Epithelial cell of esophagus (primary cell): Measurements from ENCODE around the gene AGGF1.

Experiments used
- DNase-seq: peaks from one replicate; pipeline ENCODE4 v3.0.0; 2010; ENCODE audit warnings: low read depth
- H3K4me3 ChIP-seq: 2 replicates; pipeline ENCODE4 v1.5.1; 2011; ENCODE audit warnings: mild to moderate bottlenecking, low read length, control low read depth
- TF ChIP-seq, protein P1 (sequence below): IDR thresholded peaks from 2 replicates; pipeline ENCODE4 v1.5.1; 2011; ENCODE audit warnings: low read depth, mild to moderate bottlenecking, low read length, control low read depth, inconsistent platforms; ENCODE audit not compliant: insufficient read depth; ENCODE audit errors: missing control alignments

The AGGF1 gene

DNA sequence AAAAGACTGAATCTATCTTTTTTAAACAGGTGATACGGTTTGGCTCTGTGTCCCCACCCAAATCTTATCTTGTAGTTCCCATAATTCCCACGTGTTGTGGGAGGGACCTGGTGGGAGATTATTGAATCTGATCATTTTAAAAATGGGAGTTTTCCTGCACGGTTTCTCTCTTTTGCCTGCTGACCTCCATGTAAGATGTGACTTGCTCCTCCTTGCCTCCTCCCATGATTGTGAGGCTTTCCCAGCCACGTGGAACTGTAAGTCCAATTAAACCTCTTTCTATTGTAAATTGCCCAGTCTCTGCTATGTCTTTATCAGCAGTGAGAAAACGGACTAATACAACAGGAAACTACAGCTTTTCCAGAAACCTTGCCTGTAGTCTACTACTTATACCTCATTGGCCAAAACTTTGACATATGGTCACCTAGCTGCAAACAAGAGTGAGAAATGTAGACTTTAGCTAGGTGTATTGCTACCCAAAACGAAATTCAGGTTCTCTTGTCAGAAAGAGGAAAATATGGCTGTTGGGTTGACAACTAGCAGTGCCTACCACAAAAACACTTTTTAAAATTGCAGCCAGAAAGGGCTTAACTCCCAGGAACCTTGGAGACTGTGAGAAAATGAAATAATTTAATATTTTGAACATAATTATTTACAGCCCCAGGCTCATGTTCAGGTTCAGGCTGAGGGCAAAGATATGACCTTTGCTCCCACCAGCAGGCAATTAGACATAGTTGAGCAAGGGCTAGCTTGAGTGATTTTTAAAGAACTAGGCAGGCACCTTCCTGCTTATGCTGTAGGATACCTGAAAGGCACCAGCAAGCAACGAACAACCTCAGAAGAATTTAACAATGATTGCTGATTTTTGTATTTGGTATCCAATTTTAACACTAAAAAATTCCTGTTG, 7.4 kb upstream of the AGGF1 start:
- DNase-seq, result no peak
- H3K4me3 ChIP-seq, result no peak overlapping the region
- TF ChIP-seq, protein P1, sequence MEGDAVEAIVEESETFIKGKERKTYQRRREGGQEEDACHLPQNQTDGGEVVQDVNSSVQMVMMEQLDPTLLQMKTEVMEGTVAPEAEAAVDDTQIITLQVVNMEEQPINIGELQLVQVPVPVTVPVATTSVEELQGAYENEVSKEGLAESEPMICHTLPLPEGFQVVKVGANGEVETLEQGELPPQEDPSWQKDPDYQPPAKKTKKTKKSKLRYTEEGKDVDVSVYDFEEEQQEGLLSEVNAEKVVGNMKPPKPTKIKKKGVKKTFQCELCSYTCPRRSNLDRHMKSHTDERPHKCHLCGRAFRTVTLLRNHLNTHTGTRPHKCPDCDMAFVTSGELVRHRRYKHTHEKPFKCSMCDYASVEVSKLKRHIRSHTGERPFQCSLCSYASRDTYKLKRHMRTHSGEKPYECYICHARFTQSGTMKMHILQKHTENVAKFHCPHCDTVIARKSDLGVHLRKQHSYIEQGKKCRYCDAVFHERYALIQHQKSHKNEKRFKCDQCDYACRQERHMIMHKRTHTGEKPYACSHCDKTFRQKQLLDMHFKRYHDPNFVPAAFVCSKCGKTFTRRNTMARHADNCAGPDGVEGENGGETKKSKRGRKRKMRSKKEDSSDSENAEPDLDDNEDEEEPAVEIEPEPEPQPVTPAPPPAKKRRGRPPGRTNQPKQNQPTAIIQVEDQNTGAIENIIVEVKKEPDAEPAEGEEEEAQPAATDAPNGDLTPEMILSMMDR, result no peak

DNA sequence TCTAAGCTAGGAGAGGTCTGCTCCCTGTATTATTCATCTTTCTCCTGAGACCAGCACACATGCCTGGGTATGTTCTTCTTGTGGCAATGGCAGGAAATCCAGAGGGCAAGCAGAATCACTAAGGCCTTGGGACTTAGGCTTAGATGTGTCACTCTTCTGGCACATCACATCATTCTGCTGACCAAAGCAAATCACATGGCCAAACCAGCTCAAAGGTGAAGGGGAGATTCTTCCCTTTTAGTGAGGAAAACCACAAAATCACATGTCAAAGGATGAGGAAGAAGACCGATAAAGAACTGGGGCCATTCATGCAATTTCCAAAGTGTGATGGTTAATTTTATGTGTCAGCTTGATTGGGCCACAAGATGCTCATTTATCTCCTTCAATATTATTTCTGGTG, 5.7 kb upstream of the AGGF1 start:
- no peak overlapping the region for H3K4me3 ChIP-seq
- no peak for DNase-seq
- TF ChIP-seq, protein P1, result no peak

DNA sequence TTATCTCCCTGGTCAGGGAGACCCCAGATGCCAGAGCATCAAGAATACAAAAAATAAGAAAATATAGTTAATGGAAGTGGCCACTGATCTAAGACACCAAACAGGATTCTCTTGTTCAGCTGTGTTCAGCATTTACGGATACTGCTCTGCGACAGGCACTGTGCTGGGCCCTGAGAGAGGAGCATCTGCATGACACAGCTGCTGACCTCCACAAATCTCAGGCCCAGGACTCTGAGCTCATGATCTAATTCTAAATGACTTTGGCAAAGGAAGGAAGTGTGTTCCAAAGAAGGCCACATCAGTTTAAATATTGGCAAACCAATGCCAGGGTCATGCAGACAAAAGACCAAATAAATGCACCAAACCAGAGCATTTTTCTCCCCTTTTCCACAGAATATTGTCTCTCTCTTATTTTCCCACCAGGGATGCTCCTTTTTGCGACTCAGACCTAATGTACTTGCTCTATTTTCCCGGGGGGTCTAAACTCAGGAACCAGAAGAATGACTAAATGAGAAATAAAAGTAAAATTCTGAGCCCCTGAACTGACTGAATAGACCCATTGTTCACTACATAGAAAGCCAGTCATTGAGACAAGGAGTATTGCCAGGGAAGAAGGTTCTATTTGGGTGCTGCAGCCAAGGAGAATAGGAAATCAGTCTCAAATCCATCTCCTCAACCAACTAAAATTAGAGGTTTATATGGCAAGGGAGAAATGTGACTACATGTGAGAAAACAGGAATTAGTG, 1.4 kb upstream of the AGGF1 start:
- H3K4me3 ChIP-seq, result no peak overlapping the region
- DNase-seq, result no peak
- TF ChIP-seq, protein P1, result no peak

DNA sequence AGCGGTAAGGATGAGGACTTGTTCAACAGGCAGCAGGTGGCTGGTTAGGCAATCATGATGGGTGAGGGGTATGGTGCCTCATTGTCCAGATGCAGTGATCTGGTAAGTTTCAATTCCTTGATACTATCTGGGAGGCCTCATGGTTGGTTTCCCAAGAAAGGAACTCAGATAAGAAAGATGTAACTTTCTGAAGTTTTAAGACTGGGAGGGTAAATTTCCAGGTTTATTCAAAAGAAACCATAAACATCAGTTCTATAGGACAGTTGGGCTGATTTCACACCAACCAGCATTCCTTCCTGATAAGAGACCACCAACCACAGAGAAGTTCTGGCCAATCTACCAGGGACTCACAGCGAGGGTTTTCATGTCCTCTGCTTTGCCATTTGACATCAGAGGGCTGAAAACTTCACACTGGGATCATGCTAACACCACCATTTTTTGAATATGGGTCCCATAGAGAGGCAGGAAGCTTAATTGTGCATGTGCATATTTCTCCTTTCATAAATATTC, 773 bp upstream of the AGGF1 start:
- TF ChIP-seq, protein P1, result no peak
- DNase-seq, result no peak
- no peak overlapping the region for H3K4me3 ChIP-seq

DNA sequence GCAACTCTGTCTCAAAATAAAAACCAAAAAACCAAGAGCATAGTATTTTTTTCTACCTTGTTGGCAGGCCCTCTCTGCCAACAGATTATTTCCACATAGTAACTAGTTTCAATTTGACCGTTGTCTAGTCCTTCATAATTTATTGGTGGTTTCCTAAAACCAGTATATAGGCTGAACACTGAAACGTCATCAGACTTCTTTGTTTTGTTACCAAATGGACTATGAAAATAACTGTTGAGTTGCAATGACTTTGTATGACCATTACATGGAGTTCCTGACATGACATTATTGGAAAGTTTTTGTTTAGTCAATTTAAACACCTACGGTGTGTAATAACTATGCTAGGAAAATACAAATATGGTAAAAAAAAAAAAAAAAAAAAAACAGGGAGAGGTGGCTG, 1.7 kb downstream of the AGGF1 start:
- H3K4me3 ChIP-seq, result no peak overlapping the region
- DNase-seq, result no peak

DNA sequence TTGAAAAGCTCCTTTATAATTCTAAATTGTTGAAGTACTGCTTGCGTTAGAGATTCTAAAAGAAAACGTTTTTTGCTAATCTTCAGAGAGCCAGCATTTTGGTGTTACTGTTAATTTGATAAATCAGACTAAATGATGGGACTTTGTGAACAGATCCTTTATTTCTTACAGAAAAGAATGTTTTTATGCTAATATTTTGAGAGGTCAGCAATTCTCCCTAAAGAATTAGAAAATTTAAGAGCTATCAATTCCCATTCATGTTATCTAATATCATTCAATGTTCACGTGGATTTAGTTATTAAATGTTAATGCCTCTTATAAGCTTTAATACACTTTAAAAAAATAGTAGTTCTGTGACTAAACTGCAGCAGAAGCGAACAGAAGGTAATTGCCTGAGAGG, 2.4 kb downstream of the AGGF1 start:
- TF ChIP-seq, protein P1, result no peak
- DNase-seq, result no peak
- H3K4me3 ChIP-seq, result no peak overlapping the region

More for the DNA sequence above, 1.7 kb downstream of the AGGF1 start:
- TF ChIP-seq, protein P1, result no peak
